Mucosa of gallbladder (tissue), 1 donor: ENCODE results near the gene RNF113B. TPM values are rescaled to one million over a fixed set of nuclear protein-coding genes. Genes with fewer than 3 reads are reported as not detected.

ENCODE experiments used
- DNase-seq: peaks from one replicate; pipeline ENCODE4 v3.0.0-alpha.2; 2020; ENCODE audit warnings: low spot score
- total RNA-seq: library from RNA; stranded (reverse); gene quantifications from one replicate; pipeline ENCODE4 v1.2.1, GENCODE V29; 2021
- donor health status: DM: no; HTN: no; CAD: no.

Gene RNF113B
- total RNA-seq, 1 donor from 2014 or later = not detected

DNA sequence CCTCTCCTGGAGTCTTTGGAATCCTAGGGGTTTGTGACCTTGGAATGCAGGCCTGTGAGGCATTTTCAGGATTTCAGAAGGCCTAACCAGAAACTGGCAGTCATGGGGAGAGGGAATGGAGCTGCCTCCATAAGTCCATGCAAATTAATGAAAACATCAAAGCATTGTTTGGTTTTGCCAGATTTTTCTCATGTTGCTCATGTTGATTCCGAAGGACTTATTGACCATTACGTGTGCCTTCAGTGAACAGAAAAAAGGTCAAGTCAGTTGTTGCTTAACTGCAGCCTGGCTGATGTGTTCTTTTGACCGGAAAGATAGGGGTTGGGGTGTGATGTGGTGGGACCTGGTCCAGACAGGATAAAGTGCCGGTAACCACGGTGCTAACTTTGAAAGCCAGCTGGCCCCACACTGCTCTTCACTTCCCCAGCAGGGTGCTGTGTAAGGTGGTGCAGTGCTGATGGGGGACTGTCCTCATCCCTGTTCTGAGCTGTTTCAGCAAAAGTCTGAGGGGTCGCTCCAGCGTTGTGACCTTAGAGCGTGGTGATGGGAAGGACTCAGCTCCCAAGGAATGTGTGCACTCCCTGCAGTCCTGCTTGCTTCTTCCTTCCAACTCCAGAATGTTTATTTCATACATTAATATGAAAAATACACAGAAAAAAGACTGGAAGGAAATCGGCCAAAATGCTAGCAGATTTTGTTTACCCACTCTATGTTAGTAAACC, 3.5 kb downstream of the RNF113B start:
- DNase-seq = no peak

DNA sequence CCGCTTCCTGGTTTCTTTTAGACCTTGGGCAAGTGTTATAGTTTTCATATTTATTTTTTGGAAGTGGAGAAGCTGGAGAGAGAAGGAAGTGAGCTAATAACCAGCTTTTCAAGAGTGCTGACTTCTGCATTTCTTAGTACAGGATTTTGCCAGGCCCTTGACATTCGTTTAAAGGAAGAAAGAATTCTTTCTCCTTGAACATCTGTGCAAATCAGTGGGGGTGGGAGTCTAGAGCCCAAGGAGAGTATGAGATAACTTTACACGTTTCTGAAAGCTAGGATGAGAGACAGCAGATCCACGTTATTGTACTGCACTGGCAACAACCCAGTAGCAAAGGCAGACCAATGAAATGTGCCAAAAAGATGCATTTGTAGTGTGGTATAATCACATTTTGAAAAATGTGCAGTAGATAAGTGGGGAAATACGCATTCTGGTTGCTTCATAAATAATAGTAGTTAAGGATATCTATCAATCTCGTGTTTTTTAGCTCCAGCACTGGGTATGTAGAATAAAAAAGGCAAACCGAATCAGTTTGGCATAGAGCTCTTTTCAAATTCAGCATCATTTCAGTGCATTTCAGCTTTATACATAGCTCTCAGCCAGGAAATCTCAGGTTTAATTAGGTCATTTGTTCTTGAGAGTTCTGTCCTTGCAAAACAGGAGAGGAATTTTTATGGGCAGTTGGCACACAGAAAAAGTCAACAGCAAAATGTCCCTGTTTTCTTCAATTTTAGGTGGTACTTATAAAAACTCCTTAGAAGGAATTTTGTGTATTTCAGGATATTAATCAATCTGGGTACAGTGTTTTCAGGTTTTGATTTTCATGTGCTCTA, 4.3 kb downstream of the RNF113B start:
- no peak for DNase-seq

DNA sequence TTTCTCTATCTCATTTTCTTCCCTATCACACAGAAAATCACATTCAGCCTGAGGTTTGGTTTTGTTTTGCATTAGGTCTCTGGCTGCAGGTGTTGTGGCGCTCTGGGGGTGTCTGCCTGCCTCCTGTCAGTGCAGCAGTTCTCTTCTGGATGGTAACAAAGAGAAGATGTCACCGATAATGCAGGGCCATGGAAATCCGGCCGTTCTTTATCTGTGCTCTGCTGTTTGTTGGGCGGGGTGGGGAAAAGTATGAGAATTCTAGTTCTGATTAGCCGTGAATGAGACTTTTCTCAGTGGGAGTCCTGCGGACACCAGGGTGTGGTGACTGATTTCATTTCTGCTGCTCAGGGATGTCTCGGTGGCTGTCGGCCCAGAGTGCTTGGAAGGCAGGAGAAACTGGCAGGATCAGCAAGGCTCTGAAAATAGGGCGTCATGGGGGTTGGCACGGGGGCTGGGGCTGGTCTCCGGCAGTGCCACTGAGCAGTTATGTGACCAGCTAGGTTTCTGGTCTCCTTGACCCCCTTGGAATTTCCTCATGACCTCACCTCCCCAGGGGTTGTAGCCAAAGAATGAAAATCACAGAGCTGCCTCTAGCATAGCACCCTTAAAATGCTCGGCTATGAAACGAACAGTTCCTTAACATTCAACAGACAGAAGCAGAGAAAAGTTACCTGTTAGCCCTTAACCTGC, 5.0 kb downstream of the RNF113B start:
- DNase-seq = peak; percentile 37

DNA sequence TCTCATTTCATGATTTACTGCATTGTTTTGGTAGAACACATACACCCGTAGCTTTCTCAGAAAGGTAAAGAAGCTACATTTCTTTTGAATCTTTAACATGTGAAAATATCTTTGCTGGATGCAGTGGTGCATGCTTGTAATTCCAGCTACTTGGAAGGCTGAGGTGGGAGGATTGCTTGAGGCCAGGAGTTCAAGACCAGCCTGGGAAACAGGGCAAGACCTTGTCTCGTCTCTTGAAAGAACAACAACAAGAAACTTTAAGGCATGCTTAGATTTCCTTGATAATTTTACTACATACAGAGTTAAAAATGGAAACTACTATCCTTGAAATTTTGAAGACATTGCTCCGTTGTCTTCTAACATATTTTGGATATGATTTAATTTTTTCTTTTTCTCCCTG, 7.7 kb downstream of the RNF113B start:
- no peak for DNase-seq

DNA sequence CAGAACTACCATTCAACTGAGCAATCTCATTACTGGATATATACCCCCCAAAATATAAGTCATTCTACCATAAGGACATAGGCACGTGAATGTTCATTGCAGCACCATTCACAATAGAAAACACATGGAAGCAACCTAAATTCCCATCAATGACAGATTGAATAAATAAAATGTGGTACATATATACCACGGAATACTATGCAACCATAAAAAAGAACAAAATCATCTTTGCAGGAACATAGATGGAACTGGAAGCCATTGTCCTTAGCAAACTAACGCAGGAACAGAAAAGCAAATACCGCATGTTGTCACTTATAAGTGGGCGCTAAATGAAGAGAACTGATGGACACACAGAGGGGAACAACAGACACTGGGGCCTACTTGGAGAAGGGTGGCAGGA, 14.1 kb downstream of the RNF113B start:
- no peak for DNase-seq

DNA sequence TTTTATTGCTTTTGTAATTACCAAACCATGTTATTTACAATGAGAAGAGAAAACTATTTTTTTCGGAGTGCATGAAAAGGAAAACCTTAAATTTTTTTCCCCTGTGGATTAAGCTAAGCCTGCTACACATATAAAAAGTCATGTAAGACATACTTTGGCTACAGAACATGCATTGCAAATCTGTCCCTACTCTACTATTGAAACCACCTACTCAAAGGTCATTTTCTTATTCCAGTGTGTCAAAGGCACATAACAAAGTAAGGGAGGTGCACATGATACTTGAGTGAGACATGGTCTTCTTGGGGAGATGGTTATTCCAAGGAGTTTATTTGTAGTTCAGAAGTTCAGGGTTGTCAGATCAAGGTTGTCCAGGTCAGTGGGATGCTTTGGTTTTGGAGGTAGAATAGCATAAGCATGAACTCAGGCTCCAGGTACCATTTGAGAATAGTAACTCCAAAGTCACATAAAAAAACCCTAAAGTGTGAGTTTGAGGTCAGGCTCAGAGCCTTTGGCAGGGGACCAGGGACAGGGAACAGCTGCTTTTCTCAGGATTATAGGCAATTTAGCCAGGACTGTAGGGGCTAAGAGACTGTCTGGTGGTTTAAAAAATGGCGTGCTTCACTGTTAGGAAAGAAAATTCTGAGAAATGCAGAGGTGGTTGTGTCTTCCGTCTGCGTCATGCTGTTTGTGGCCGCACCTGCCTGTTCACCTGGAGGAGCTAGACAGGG, 18.7 kb downstream of the RNF113B start:
- DNase-seq = no peak

DNA sequence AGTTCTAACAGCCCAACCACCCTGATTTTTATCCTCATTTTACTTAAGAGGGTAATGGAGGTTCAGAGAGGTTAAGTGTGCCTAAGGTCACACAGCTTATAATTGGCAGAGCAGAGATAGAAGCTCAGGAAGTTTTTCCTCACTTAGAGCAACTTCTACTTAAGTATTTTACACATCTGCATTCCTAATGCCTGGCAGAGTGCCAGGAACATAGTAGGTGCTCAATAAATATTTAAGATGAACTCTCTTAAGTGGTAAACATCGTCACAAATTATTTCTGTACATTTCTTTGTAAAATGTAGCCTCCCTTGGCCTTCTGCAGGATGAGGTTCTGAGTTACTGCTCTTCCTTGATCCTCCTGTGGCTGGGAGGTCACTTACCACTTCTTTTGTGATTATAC, 19.5 kb downstream of the RNF113B start:
- no peak for DNase-seq

DNA sequence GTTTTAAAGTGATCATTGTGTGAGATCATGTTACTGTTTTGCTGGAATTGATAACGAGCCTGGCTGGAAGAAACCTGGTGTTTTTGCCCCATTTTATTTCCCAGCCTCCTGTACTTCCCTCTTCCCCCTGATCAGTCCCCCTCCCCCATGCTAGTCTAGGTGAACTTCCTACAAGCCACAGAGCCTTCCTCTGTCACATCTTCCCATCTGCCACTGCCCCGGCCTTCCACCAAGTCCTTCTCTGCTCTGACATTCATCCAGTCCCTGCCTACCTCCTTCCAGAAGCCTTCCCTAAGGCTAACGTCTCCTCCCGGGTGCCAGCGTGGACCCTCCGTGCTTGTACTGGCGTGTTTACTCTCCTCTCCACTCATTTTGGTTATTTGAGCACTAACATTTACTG, 19.9 kb downstream of the RNF113B start:
- no peak for DNase-seq

DNA sequence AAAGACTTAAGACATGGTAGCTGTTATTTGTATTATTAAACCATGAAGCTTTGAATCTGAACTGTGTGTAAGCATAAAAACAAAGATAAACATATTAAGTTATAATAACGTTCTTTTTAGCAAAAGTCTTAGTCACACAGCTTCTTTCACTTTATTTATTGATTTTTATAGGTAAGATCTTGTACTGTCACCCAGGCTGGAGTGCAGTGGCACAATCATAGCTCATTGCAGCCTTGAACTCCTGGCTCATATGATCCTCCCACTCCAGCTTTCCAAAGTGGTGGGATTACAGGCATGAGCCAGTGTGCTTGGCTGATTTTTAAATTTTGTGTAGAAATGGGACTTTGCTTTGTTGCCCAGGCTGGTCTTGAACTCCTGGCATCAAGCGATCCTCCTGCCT, 20.8 kb downstream of the RNF113B start:
- DNase-seq = no peak

DNA sequence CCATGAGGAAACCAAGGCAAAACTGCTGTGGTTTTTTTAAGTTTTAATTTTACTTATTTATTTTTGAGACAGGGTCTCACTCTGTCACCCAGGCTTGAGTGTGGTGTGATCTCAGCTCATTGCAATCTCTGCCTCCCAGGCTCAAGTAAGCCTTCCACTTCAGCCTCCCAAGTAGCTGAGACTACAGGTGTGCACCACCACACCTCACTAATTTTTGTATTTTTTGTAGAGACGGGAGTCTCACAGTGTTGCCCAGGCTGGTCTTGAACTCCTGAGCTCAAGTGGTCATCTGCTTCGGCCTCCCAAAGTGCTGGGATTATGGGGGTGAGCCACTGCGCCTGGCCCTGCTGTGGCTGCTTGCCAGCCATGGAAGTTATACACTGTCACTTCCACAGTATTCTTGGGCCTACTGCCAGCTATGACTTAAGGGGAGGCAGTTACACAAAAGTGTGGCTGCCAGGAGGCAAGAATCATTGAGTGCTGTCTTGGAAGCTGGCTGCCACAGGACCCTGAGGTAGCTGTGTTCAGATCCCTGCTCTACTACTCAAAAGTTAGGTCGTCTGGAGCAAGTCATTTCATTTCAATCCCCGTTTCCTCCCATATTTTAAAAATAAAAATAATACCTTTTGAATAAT, 21.5 kb downstream of the RNF113B start:
- peak; percentile 49 for DNase-seq

DNA sequence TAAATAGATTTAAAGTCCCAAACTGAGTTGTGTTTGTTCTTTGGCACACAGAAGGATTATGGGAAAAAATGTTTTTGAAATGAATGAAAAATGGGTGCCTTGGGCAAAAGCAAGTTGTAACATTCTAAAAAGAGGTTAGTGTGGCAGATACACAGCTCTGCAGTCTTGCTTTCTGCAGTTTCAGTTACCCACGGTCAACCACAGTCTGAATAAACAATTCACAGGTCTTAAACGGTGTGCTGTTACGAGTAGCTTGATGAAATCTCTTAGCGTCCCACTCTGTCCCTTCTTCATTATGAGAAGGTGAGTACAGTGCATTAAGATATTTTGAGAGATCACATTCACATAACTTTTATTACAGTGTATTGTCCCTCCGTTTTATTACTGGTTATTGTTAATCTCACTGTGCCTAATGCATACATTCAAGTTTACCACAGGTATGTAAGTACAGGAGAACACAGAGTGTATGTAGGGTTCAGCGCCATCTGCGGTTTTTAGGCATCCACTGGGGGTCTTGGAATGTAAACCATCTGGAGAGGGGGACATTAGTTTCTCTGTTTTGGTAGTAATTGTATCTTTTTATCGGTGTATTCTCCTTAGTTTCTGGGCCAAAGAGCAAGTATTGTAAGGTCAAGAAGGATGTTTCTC, 26.1 kb downstream of the RNF113B start:
- no peak for DNase-seq

DNA sequence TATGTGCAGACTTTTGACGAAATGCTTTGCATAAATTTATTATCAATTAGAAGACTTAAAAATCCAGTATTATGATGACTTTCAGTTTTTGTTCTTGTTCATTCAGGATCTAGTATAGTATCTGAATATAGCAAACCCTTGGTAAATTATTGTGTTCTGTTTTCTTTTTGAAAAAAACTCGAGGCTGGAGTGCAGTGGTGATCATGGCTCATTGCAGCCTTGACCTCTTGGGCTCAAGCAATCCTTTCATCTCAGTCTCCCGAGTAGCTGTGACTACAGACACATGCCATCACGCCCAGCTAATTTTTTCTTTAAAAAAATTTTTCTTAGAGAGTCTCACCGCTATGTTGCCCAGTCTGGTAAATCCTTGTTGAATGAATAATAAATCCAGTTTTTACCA, 29.5 kb downstream of the RNF113B start:
- no peak for DNase-seq

DNA sequence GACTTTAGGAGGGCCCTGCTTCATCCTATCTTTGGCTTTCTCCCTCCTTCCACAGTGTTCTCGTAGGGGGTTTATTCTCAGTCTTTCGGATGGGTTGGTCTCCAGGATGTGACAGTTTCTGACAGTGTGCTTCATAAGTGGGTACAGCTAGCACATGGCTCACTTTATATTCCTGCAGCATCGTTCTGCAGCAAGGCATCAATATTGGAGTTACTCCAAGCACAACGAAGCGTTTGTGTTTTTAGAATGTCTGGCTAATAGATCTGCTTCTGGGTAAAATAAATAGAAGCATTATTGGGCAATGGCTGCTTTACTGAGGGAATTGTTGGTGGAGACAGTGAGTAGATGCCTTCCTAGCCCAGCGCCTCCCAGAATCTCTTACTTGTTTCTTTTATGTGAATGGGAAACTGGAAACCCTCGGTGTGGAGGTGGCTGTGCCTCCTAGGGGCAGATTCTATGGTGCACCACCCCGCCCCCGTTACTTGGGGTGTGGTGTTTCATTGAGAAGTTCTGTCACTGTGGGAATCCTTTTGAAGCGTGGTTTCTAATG, 32.2 kb downstream of the RNF113B start:
- no peak for DNase-seq

DNA sequence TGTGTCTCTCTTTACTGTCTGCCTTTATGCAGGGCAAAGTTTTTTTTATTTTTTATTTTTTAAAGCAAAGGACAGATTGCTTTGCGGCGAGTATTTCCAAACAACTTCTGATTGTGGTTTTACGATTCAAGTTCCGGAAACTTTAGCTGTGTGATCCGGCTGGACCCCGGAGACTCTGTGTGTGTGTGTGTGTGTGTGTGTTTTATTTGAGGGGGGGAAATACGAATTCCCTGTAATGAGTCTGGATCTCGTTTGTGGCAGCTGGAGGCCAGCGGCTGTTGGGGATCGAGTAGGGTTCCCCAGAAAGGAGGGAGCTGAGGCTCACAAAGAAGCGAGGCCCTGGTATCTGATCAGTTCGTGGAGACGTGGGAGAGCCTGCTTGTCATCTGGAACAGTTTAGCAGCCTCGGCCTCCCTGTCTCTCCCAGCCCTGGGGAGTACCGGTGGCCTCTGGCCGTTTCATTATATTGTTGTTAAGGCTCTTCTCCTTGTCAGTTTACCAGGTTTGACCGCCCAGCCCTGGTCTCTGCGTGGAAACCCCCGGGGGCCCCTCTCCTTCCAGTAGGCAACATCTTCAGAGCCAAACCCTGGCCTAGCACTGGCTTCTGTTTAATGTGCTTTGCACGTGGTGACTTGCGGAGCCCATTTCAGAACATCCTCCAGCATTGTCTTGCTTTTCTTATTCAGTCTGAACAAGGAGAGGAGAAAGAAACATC, 32.9 kb downstream of the RNF113B start:
- DNase-seq = no peak

DNA sequence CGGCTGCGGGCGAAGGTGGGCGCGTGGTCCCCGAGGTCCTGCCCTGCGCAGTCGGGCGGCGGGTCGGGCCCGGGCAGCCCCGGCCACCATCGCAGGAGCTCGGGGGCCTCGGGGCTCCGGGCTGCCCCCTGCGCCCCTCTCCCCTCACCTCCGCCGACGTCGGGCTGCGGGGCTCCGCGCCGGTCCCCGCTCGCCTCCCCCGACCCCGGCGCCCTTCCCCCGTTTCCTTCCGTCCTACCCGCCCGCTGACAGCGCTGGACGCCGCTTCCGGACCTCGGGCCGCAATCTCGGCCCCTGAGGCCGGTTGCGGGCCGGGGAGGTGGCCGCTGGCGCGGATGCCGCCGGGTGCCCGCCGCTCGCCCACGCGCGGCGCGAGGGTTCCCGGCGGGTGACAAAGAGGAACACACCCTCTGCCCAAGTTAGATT, 33.5 kb downstream of the RNF113B start:
- DNase-seq = no peak

DNA sequence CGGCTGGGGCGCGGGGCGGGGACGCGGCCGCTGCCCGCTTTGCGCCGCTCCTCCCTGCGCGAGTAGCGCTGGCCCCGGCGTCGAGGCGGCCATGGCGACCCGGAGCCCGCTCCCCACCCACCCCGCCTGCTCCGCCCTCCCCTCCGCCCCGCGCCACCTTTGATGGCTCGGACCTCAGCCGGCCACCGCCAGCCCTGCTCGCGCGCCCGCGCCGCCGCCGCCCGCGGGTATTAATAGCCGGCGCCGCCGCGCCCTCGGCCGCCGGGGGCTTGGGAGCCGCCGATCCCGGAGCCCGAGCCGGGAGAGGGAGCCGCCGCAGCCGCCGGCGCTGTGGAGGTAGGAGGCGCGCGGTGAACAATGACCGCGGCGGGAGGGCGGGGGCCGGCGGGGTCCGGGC, 33.9 kb downstream of the RNF113B start:
- DNase-seq = no peak

DNA sequence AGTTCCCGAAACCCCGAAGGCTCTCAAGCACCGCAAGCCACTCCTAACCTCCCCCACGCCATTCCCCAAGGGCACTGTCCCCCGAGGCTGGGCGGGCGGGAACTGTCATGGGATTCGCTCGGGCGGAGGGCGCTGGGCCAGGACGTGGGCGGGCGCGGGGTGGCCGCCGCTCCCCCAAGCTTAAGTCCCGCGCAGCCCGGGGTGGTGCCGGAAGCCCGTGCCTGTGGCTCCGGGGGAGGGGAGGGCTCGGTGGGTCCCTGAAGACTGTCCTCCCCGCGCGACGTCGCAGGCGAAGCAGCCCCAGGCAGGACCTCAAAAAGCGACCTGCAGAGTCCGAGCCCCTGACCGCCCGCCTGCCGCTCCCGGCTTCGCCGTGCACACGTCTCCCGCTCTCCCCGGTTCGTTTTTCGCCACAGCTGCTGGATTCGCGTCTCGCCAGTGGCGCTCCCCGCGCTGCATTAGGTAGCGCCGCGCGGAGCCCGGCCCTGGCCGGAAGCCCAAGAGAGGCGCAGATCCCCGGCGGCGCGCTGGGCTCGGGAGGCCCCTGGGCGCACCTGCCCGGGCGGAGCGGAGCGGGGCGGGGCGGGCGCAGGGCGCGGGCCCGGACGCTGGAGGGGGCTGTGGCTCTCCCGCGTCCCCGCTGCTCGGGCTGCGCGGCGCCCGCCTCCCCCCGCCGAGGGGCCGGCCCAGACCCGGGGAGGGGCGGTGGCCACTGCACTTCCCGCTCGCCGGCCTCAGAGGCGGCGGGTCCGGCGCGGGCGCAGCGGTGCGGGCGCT, 34.5 kb downstream of the RNF113B start, which contains the start of gene FARP1:
Gene FARP1, plus strand, starts transcription at position 715 of the 777 bp plus-strand sequence. CDS start 70,149 bp downstream, outside the sequence.
- DNase-seq = peak; percentile 75

DNA sequence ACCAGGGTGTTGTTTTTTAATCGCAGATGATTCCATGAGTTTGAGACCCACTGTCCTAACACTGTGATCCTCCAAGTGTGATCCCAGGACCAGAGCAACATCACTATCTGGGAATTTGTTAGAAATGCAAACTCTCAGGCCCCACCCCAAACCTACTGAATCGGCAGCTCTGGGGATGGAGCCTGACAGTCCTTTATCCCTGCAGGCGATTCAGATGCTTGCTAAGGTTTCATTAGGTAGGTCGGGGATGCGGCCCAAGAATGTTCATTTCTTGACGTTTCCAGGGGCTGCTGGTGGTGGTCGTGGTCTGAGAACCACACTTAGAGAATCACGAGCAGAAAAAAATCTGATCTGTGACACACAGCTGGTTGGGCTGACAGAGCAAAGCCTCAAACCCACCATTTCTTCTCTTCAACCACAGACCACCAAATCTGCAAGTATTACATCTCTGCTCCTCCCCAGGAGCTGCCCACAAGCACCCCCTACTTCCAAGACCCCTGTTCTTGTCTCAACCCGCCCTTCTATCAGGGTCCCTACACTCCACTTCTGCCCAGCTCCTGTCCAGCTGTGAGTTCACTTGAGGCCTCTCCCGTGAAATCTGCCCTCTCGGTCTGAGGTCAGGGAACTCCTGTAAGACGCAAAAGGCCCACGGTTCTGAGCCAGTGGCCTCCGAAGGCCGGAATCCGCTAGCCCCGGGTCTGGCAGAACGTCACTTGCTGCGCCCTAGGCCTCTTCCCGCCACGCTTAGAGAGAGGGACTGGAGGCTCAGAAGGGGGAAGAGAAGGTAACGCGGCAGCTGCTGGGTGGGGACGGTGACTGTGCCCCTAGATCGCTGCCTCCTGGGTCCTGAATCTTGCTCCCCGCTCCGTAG, 35.3 kb downstream of the RNF113B start:
- no peak for DNase-seq
